KMS-11 (cell line): ENCODE measurements around the gene NRF1.
"Not testable (repeated sequence)": the region's sequence is repeated elsewhere in the genome, so short reads cannot be mapped to it uniquely, and the experiment has no call there.

Experiments used
- H2AFZ ChIP-seq: fragments of 200-600 bp; sonication (generic); 2 replicates; pipeline ENCODE4 v1.6.1; 2016; ENCODE audit warnings: antibody characterized with exemption, mixed run types, low read depth
- H3K27ac ChIP-seq: fragments of 200-600 bp; sonication (generic); 2 replicates; pipeline ENCODE4 v1.6.1; 2016; ENCODE audit warnings: mild to moderate bottlenecking, mixed run types
- H3K27me3 ChIP-seq: fragments of 200-600 bp; sonication (generic); 2 replicates; pipeline ENCODE4 v1.6.1; 2017; ENCODE audit warnings: mild to moderate bottlenecking, low read depth, mixed run types, moderate library complexity; ENCODE audit not compliant: insufficient read depth
- H3K36me3 ChIP-seq: fragments of 200-600 bp; sonication (generic); 2 replicates; pipeline ENCODE4 v1.6.1; 2017; ENCODE audit warnings: mild to moderate bottlenecking, mixed run types; ENCODE audit not compliant: insufficient read depth
- H3K4me1 ChIP-seq: fragments of 200-600 bp; sonication (generic); 2 replicates; pipeline ENCODE4 v1.6.1; 2016; ENCODE audit warnings: mild to moderate bottlenecking, low read depth, mixed run types; ENCODE audit not compliant: poor library complexity, severe bottlenecking
- H3K4me2 ChIP-seq: fragments of 200-600 bp; sonication (generic); 2 replicates; pipeline ENCODE4 v1.7.0; 2016; ENCODE audit warnings: mild to moderate bottlenecking, mixed run types
- H3K4me3 ChIP-seq: fragments of 200-600 bp; sonication (generic); IDR thresholded peaks from 2 replicates; pipeline ENCODE4 v1.6.1; 2017; ENCODE audit warnings: low read depth, low read length, mixed read lengths; ENCODE audit not compliant: insufficient read depth
- H3K79me2 ChIP-seq: fragments of 200-600 bp; sonication (generic); 2 replicates; pipeline ENCODE4 v1.6.1; 2016; ENCODE audit warnings: low read depth, mixed run types; ENCODE audit not compliant: insufficient read depth
- H3K9ac ChIP-seq: fragments of 200-600 bp; sonication (generic); 2 replicates; pipeline ENCODE4 v1.6.1; 2016; ENCODE audit warnings: mild to moderate bottlenecking, mixed run types
- H4K20me1 ChIP-seq: fragments of 200-600 bp; sonication (generic); 2 replicates; pipeline ENCODE4 v1.6.1; 2016; ENCODE audit warnings: mild to moderate bottlenecking, mixed run types; ENCODE audit not compliant: insufficient read depth
- TF ChIP-seq, protein P1 (sequence below): fragments of 200-600 bp; sonication (generic); conservative IDR thresholded peaks from 2 replicates; pipeline ENCODE4 v1.6.1; 2017; ENCODE audit warnings: low read depth, mild to moderate bottlenecking, antibody characterized with exemption, low read length, moderate library complexity, mixed read lengths

The NRF1 gene

DNA sequence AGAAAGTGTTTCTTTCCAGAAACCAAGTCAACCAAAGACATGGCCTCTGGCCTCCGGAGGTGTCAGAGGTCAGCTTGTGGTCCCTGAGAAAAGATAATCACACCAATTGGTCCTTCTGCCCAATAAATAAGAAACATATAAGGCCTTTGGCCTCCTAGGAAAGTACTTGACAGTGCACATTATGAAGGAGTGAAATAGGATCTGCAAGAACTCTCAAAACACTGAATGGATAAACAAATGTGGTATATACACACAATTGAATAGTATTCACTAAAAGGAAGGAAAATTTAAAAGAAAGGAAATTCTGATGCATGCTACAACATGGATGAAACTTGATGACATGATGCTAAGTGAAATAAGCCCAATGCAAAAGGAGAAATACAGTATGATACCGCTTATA lies 35.4 kb upstream of the NRF1 start:
- TF ChIP-seq, protein P1, sequence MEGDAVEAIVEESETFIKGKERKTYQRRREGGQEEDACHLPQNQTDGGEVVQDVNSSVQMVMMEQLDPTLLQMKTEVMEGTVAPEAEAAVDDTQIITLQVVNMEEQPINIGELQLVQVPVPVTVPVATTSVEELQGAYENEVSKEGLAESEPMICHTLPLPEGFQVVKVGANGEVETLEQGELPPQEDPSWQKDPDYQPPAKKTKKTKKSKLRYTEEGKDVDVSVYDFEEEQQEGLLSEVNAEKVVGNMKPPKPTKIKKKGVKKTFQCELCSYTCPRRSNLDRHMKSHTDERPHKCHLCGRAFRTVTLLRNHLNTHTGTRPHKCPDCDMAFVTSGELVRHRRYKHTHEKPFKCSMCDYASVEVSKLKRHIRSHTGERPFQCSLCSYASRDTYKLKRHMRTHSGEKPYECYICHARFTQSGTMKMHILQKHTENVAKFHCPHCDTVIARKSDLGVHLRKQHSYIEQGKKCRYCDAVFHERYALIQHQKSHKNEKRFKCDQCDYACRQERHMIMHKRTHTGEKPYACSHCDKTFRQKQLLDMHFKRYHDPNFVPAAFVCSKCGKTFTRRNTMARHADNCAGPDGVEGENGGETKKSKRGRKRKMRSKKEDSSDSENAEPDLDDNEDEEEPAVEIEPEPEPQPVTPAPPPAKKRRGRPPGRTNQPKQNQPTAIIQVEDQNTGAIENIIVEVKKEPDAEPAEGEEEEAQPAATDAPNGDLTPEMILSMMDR, result no peak

DNA sequence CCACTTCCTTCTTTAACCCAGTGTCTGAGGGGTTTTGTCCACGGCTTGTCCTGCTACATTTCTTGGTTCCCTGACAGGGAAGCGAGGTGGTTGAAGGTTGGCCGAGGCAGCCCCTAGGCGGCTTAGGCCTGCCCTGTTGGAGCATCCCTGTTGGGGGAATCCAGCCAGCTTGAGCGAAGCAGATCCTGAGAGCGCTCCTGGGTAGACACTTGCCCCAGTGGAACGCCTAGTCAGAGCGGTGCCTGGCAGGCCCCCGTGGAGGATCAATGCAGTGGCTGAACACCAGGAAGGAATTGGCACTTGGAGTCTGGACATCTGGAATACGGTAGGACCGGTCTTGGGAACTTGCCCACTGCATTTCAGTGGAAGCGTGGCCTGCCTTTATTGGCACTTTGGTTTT lies 32.7 kb upstream of the NRF1 start:
- Histone ChIP-seq H3K4me1 (no peaks in the 10 kb centered on the region), H3K79me2 (no peaks in the 10 kb centered on the region), H3K27me3 (no peaks in the 10 kb centered on the region), H3K36me3 (no peaks in the 10 kb centered on the region), H3K4me2 (no peak overlapping the region), H3K27ac (no peak overlapping the region), H3K9ac (no peak overlapping the region), H2AFZ (no peak overlapping the region), H3K4me3 (no peak overlapping the region), H4K20me1 (no peaks in the 10 kb centered on the region)
- TF ChIP-seq, protein P1, result no peak

More for the DNA sequence above, 35.4 kb upstream of the NRF1 start:
- Histone ChIP-seq H3K79me2 (no peaks in the 10 kb centered on the region), H3K27ac (no peak overlapping the region), H3K4me3 (no peak overlapping the region), H3K36me3 (no peaks in the 10 kb centered on the region), H3K4me2 (no peak overlapping the region), H3K27me3 (no peaks in the 10 kb centered on the region), H4K20me1 (no peaks in the 10 kb centered on the region), H3K9ac (no peak overlapping the region), H2AFZ (no peak overlapping the region), H3K4me1 (no peaks in the 10 kb centered on the region)

DNA sequence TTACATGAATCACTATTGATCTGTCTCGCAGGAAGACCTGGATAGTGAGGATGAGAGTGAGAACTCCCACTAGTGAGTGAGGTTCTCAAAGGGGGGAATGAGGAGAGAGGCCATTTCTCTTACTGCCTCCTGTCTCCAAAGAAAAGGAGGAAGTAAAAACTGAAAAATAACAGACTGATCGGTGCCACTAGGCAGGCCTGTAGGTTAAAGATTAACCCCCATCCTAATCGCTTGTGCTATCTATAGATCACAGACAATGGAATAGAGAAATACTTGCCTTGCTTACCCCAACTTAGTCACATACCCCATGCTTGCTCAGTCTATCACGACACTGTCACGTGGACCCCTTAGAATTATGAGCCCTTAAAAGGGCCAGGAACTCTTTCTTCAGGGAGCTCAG lies 25.3 kb upstream of the NRF1 start:
- H3K4me3 ChIP-seq, H4K20me1 ChIP-seq, H2AFZ ChIP-seq, H3K4me2 ChIP-seq, H3K36me3 ChIP-seq, H3K4me1 ChIP-seq, H3K79me2 ChIP-seq, H3K9ac ChIP-seq, H3K27ac ChIP-seq, H3K27me3 ChIP-seq: not testable (repeated sequence)

DNA sequence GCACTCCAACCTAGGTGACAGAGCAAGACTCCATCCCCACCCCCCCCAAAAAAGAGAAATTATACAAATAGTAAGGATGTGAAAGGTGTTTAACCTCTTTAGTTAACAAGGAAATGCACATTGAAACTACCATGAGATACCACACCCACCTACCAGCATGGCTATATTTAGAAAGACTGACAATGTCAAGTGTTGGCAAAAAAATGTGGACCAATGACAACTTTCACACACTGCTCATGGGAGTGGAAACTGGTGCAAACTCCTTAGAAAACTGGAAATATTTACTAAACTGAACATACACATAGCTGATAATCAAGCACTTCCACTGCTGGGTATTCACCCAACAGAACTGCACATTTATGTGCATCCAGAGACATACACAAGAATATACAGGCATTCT lies 23.3 kb upstream of the NRF1 start:
- Histone ChIP-seq H3K36me3 (no peaks in the 10 kb centered on the region), H2AFZ (no peak overlapping the region), H3K4me3 (no peak overlapping the region), H3K27me3 (no peaks in the 10 kb centered on the region), H3K4me2 (no peak overlapping the region), H3K9ac (no peak overlapping the region), H3K27ac (no peak overlapping the region), H4K20me1 (no peaks in the 10 kb centered on the region), H3K4me1 (no peaks in the 10 kb centered on the region), H3K79me2 (no peaks in the 10 kb centered on the region)
- TF ChIP-seq, protein P1, result no peak

DNA sequence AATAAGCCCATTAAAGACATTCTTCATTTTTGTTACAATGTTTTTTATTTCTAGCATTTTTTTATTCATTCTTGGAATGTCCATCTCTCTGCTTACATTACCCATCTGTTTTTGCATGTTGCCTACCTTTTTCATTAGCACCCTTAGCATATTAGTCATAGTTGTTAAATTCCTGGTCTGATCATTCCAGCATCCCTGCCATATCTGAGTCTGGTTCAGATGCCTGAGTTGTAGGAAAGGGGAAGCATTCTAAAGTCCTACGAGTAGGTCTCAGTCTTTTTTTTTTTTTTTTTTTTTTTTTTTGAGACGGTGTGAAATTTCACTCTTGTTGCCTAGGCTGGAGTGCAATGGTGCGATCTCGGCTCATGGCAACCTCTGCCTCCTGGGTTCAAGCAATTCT lies 19.7 kb upstream of the NRF1 start:
- H2AFZ ChIP-seq, result no peak overlapping the region

DNA sequence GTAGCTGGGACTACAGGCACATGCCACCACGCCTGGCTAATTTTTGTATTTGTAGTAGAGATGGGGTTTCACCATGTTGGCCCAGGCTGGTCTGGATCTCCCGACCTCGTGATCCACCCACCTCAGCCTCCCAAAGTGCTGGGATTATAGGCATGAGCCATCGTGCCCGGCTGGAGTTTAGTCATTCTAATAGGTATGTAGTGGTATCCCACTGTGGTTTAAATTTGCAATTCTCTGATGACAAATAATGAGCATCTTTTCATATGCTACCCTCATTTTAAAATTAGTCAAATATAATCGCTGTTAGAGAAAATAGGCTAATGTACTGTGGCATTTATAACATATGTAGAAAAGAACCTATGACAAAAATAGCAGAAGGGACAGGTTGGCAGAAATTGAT lies 15.1 kb upstream of the NRF1 start:
- not testable (repeated sequence) for H2AFZ ChIP-seq, H3K4me2 ChIP-seq, H3K4me1 ChIP-seq, H4K20me1 ChIP-seq, H3K79me2 ChIP-seq, H3K27ac ChIP-seq, H3K9ac ChIP-seq, H3K36me3 ChIP-seq, H3K4me3 ChIP-seq, H3K27me3 ChIP-seq

More for the DNA sequence above, 19.7 kb upstream of the NRF1 start:
- Histone ChIP-seq H3K27me3 (no peaks in the 10 kb centered on the region), H3K36me3 (no peaks in the 10 kb centered on the region), H3K79me2 (no peaks in the 10 kb centered on the region), H3K4me3 (no peak overlapping the region), H4K20me1 (no peaks in the 10 kb centered on the region), H3K9ac (no peak overlapping the region), H3K4me1 (no peaks in the 10 kb centered on the region), H3K4me2 (no peak overlapping the region), H3K27ac (no peak overlapping the region)
- TF ChIP-seq, protein P1, result no peak
